GM19395 (cell line): Measurements from ENCODE around the gene NDRG2.
"Not testable (repeated sequence)": the region's sequence is repeated elsewhere in the genome, so short reads cannot be mapped to it uniquely, and the experiment has no call there.

Experiments
- ATAC-seq: cut with Tn5 transposase; IDR thresholded peaks from one replicate; pipeline ENCODE4 v1.9.1; 2021; ENCODE audit warnings: mild to moderate bottlenecking, moderate library complexity; ENCODE audit not compliant: unreplicated experiment

The NDRG2 gene

GRCh38 chr14:21056520-21057163 lies 31.8 kb upstream of the NDRG2 start:
- ATAC-seq = no peak

GRCh38 chr14:21055432-21056117 lies 30.7 kb upstream of the NDRG2 start:
- ATAC-seq = no peak

GRCh38 chr14:21054768-21055145 lies 29.9 kb upstream of the NDRG2 start:
- no peak for ATAC-seq

- ATAC-seq = no peak
Observed at GRCh38 chr14:21054123-21054767, 29.4 kb upstream of the NDRG2 start.

- ATAC-seq = no peak
Observed at GRCh38 chr14:21053184-21054122, 28.6 kb upstream of the NDRG2 start.

GRCh38 chr14:21050597-21050996 lies 25.7 kb upstream of the NDRG2 start:
- ATAC-seq = no peak

GRCh38 chr14:21049271-21049673 lies 24.4 kb upstream of the NDRG2 start:
- ATAC-seq = no peak

- no peak for ATAC-seq
Observed at GRCh38 chr14:21048638-21049037, 23.8 kb upstream of the NDRG2 start.

- no peak for ATAC-seq
Observed at GRCh38 chr14:21047378-21047781, 22.5 kb upstream of the NDRG2 start.

- no peak for ATAC-seq
Observed at GRCh38 chr14:21043974-21044618, 19.2 kb upstream of the NDRG2 start.

GRCh38 chr14:21043387-21043973 lies 18.6 kb upstream of the NDRG2 start:
- no peak for ATAC-seq

GRCh38 chr14:21042918-21043317 lies 18.1 kb upstream of the NDRG2 start:
- ATAC-seq = no peak

GRCh38 chr14:21041676-21042433 lies 17.0 kb upstream of the NDRG2 start, which contains the start of gene RNASE7:
RNASE7 (plus strand) TSS chr14:21042362; CDS start chr14:21042993, 631 bp downstream.
- no peak for ATAC-seq

GRCh38 chr14:21040941-21041340 lies 16.1 kb upstream of the NDRG2 start:
- ATAC-seq = not testable (repeated sequence)

- ATAC-seq = no peak
Observed at GRCh38 chr14:21040370-21040925, 15.6 kb upstream of the NDRG2 start.

GRCh38 chr14:21039585-21040369 lies 14.9 kb upstream of the NDRG2 start:
- ATAC-seq = no peak

- ATAC-seq = no peak
Observed at GRCh38 chr14:21038441-21039422, 13.9 kb upstream of the NDRG2 start.
